Medulla oblongata (tissue), 1 donor: ENCODE data around the gene SNORC.

Experiments used
- DNase-seq: peaks from one replicate; pipeline ENCODE4 v3.0.0-alpha.2; 2015; ENCODE audit errors: extremely low spot score

The SNORC gene

DNA sequence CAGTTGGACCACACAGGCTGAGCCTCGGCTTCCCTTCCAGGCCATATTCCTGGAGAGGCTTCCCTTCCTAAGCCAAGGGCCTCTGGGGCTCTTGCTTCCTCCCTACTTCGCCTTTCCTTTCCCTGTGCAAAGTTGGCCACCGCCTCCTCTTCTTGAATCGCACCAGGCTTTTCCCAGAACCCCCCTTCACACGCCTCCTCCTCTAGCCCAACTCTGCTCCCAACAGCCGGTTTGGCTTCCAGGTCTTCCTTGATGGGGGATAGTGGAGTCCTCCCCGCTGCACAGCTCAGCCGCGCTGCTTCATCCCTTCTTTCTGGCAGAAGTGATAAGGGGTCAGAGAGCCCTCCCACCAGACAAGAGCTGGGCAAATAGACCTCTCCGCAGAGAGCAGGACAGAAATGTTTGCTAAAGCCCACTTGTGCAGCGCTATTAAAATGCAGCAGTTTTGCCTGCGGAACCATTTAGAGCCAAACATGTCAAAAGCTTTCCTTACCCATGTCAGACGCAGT lies 56.4 kb downstream of the SNORC start:
- DNase-seq, result no peak

DNA sequence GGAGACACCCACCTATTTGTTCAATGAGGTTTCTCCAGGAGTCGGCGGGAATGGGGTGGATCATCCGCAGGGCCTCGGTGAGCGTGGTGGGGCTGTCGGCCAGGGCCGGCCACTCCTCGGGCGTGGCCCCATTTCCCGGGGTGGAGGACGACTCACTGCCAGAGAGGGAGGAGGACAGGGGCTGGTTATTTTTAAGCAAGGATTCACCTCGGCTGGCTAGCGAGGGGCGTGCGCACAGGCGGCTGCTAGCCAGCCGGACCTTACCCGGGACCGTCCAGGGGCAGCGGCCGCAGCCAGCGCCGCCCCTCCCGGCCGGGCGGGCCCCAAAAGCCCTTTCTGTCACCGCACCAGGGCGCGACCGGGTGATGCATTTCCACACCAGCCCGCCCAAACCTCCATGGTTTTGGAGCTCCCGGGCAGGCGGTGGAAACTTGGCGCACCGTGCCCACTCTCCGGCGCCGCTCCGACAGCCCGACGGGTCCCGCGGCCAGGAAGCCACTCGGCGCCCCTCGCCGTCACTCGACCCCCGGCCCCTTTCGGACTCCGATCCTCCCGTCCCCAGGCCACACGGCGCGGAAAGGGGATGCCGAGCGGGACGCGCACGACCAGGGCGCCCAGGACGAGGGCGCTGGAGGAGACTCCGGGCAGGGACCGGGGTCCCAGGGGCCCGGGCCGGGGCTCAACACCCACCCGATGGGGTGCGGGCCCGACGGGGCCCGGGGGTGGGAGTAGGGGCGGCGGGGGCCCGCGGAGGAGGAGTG lies 57.1 kb downstream of the SNORC start:
- DNase-seq, result no peak

DNA sequence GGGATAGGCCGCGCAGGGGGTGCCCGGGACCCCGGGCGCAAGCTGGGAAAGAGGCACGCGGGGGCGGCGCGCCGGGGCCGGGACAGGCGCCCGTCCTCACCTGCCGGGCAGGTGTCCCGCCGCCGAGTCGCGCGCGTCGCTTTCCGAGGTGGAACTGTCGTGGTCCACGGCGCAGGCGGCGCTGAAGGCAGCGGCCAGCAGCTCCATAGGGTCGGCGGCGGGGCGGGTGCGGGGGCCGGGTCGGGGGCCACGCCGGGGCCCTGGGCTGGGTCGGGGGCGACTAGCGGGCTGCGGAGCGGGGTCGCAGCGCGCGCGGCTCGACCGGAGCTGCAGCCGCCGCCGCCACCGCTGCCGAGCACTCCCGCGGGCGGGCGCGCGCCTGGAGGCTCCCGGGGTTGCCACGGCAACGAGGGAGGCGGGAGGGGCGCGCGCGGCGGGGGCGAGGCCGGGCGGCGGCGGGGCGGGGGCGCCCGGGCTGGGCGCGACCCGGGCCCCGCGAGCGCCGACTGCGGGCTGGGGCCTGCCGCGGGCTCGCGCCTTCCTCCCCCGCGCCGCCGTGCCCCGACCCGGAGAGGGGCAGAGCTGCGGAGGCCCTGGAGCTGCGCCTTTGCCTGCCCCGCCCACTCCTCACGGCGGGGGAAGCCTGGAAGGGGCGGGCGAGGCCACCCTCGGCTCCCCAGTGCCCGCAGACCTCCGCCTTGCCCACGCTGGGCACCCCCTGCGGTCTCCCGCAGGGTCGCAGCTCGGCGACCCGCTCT lies 57.9 kb downstream of the SNORC start:
- DNase-seq, result peak; percentile 37
